ENCODE measurements around the gene RARA.

- no peak for TF ChIP-seq TAF1 (IDR thresholded peaks at IDR 0.05; ENCODE audit: borderline replicate concordance, low read depth, low read length)
- TF ChIP-seq POLR2A (IDR thresholded peaks at IDR 0.05; ENCODE audit: low read depth, low read length) = no peak
Measured at GRCh38 chr17:40309949-40310510, 1.1 kb downstream of the RARA start.
